Measurements from ENCODE around the gene TUBB6.

The TUBB6 gene

DNA sequence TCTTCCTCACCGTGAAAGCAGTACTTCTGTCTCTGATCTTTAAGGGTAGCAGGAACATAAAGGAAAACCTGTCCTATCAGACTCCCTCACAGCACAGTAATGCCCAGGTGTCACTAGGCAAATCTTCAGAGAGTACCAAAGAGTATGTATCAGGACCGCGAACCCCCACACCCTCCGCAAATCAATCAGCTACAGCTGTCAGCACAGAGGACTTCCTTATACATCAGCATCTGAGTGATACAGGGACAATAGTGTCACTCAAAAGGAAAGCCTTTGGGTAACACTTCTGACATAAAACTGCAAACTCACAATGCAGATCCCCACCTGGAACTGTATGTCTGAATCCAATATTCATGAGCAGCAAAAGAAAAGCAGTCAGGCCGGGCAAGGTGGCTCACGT lies 66.4 kb downstream of the TUBB6 start:
- no peak for DNase-seq (ENCODE audit: low read depth)
- TF ChIP-seq, protein P1, sequence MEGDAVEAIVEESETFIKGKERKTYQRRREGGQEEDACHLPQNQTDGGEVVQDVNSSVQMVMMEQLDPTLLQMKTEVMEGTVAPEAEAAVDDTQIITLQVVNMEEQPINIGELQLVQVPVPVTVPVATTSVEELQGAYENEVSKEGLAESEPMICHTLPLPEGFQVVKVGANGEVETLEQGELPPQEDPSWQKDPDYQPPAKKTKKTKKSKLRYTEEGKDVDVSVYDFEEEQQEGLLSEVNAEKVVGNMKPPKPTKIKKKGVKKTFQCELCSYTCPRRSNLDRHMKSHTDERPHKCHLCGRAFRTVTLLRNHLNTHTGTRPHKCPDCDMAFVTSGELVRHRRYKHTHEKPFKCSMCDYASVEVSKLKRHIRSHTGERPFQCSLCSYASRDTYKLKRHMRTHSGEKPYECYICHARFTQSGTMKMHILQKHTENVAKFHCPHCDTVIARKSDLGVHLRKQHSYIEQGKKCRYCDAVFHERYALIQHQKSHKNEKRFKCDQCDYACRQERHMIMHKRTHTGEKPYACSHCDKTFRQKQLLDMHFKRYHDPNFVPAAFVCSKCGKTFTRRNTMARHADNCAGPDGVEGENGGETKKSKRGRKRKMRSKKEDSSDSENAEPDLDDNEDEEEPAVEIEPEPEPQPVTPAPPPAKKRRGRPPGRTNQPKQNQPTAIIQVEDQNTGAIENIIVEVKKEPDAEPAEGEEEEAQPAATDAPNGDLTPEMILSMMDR (IDR thresholded peaks at IDR 0.05; ENCODE audit: low read depth, low read length) = no peak
- TF ChIP-seq, protein P2, sequence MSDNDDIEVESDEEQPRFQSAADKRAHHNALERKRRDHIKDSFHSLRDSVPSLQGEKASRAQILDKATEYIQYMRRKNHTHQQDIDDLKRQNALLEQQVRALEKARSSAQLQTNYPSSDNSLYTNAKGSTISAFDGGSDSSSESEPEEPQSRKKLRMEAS (IDR thresholded peaks at IDR 0.05; ENCODE audit: low read depth, low read length) = no peak
- TF ChIP-seq POLR2A (IDR thresholded peaks at IDR 0.05; ENCODE audit: extremely low read depth, insufficient read length) (no peak), MYC (IDR thresholded peaks at IDR 0.05; ENCODE audit: low read depth, low read length) (no peak)
- H3K4me3 ChIP-seq (ENCODE audit: low read depth, low read length) = peak overlapping the region; percentile 26
